HuH-7 (cell line): ENCODE results near the gene UTP18.
A peak's percentile ranks its signal among the peaks of the same experiment; 100 is the strongest.
"Not testable (repeated sequence)": the region's sequence is repeated elsewhere in the genome, so short reads cannot be mapped to it uniquely, and the experiment has no call there.

ENCODE experiments used
- DNase-seq: peaks from one replicate; pipeline ENCODE4 v3.0.0; 2011; ENCODE audit warnings: low spot score

Gene UTP18

GRCh38 chr17:51259564-51260236 is 646 bp upstream of the UTP18 start, which contains the start of gene MBTD1:
Gene MBTD1, minus strand, starts transcription at chr17:51260049. Its CDS starts 34,888 bp downstream, at chr17:51225161.
- DNase-seq = peak; percentile 99

GRCh38 chr17:51261024-51261963 is 948 bp downstream of the UTP18 start:
- peak; percentile 57 for DNase-seq

- DNase-seq = no peak
These were observed 2.7 kb downstream of the UTP18 start for GRCh38 chr17:51263006-51263405.

GRCh38 chr17:51264466-51264865 is 4.1 kb downstream of the UTP18 start:
- not testable (repeated sequence) for DNase-seq

- DNase-seq = no peak
These were observed 9.6 kb downstream of the UTP18 start for GRCh38 chr17:51269991-51270390.

GRCh38 chr17:51270636-51271035 is 10.3 kb downstream of the UTP18 start:
- no peak for DNase-seq

- DNase-seq = no peak
These were observed 12.5 kb downstream of the UTP18 start for GRCh38 chr17:51272812-51273211.

- DNase-seq = no peak
These were observed 15.0 kb downstream of the UTP18 start for GRCh38 chr17:51275381-51275780.

GRCh38 chr17:51279183-51279582 is 18.8 kb downstream of the UTP18 start:
- DNase-seq = no peak

GRCh38 chr17:51287412-51287811 is 27.1 kb downstream of the UTP18 start:
- DNase-seq = no peak

- no peak for DNase-seq
These were observed 29.4 kb downstream of the UTP18 start for GRCh38 chr17:51289696-51290111.

- DNase-seq = not testable (repeated sequence)
These were observed 34.0 kb downstream of the UTP18 start for GRCh38 chr17:51294338-51294737.

- peak; percentile 30 for DNase-seq
These were observed 38.4 kb downstream of the UTP18 start for GRCh38 chr17:51298508-51299371.

- DNase-seq = no peak
These were observed 39.5 kb downstream of the UTP18 start for GRCh38 chr17:51299859-51300258.

GRCh38 chr17:51305182-51305581 is 44.8 kb downstream of the UTP18 start:
- DNase-seq = no peak

- not testable (repeated sequence) for DNase-seq
These were observed 51.7 kb downstream of the UTP18 start for GRCh38 chr17:51312003-51312402.

GRCh38 chr17:51319186-51319585 is 58.8 kb downstream of the UTP18 start:
- DNase-seq = no peak

GRCh38 chr17:51322390-51323029 is 62.2 kb downstream of the UTP18 start:
- DNase-seq = peak; percentile 51

- no peak for DNase-seq
These were observed 65.1 kb downstream of the UTP18 start for GRCh38 chr17:51325471-51325870.

- not testable (repeated sequence) for DNase-seq
These were observed 70.6 kb downstream of the UTP18 start for GRCh38 chr17:51330861-51331503.

GRCh38 chr17:51335006-51335590 is 74.8 kb downstream of the UTP18 start:
- DNase-seq = no peak
